ENCODE measurements around the gene ZNF385A. TPM values are rescaled to one million over a fixed set of nuclear protein-coding genes. Genes with fewer than 3 reads are reported as not detected.

The ZNF385A gene
- total and polyA plus RNA-seq, 2 of the 13 experiments (the other 11 are each of a cell fraction or from before 2014, with no cell fraction given), result 0.44 to 0.67 TPM

DNA sequence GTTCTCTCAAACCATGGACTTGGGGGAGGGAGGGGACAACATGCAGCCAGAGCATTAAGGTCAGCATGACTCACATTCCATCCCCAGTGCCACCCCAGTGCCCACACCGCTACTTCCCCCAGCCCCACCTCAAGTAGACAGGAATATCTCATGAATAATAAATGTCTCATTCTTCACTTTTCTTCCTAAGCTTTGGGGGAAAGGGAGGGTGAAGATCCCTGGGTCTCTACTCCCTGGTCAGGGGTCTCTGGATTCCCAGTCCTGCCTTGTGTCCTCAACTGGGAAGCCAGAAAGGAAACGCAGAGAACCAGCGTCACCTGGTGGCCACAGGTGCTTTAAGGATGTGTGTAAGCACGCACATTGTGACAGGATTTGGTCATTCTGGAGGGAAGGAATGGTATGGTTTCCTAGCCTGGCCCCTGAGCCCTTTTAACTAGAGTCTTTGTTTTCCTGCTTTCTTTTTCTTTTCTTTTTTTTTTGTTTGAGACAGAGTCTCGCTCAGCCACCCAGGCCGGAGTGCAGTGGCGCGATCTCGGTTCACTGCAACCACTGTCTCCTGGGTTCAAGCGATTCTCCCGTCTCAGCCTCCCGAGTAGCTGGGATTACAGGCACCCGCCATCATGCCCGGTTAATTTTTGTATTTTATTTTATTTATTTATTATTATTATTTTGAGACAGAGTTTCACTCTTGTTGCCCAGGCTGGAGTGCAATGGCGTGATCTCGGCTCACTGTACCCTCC, 23.6 kb downstream of the ZNF385A start (continued):
- TF ChIP-seq, protein P1, sequence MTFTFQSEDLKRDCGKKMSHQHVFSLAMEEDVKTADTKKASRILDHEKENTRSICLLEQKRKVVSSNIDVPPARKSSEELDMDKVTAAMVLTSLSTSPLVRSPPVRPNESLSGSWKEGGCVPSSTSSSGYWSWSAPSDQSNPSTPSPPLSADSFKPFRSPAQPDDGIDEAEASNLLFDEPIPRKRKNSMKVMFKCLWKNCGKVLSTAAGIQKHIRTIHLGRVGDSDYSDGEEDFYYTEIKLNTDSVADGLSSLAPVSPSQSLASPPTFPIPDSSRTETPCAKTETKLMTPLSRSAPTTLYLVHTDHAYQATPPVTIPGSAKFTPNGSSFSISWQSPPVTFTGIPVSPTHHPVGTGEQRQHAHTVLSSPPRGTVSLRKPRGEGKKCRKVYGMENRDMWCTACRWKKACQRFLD (CRISPR knock-in tag; IDR thresholded peaks at IDR 0.05; ENCODE audit: borderline replicate concordance), result no peak
- TF ChIP-seq, protein P2, sequence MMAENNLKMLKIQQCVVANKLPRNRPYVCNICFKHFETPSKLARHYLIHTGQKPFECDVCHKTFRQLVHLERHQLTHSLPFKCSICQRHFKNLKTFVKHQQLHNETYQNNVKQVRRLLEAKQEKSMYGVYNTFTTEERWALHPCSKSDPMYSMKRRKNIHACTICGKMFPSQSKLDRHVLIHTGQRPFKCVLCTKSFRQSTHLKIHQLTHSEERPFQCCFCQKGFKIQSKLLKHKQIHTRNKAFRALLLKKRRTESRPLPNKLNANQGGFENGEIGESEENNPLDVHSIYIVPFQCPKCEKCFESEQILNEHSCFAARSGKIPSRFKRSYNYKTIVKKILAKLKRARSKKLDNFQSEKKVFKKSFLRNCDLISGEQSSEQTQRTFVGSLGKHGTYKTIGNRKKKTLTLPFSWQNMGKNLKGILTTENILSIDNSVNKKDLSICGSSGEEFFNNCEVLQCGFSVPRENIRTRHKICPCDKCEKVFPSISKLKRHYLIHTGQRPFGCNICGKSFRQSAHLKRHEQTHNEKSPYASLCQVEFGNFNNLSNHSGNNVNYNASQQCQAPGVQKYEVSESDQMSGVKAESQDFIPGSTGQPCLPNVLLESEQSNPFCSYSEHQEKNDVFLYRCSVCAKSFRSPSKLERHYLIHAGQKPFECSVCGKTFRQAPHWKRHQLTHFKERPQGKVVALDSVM (CRISPR knock-in tag; IDR thresholded peaks at IDR 0.05), result no peak
- no peak for TF ChIP-seq EP300 (IDR thresholded peaks at IDR 0.05; ENCODE audit: low read depth in 2 of 2, low read length in 2 of 2)
- TF ChIP-seq EP300 (CRISPR knock-in tag; IDR thresholded peaks at IDR 0.05; ENCODE audit: borderline replicate concordance), result no peak
- TF ChIP-seq, protein P3, sequence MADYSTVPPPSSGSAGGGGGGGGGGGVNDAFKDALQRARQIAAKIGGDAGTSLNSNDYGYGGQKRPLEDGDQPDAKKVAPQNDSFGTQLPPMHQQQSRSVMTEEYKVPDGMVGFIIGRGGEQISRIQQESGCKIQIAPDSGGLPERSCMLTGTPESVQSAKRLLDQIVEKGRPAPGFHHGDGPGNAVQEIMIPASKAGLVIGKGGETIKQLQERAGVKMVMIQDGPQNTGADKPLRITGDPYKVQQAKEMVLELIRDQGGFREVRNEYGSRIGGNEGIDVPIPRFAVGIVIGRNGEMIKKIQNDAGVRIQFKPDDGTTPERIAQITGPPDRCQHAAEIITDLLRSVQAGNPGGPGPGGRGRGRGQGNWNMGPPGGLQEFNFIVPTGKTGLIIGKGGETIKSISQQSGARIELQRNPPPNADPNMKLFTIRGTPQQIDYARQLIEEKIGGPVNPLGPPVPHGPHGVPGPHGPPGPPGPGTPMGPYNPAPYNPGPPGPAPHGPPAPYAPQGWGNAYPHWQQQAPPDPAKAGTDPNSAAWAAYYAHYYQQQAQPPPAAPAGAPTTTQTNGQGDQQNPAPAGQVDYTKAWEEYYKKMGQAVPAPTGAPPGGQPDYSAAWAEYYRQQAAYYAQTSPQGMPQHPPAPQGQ (CRISPR knock-in tag; IDR thresholded peaks at IDR 0.05; ENCODE audit: borderline replicate concordance), result no peak
- no peak for TF ChIP-seq ZNF569 (CRISPR knock-in tag; IDR thresholded peaks at IDR 0.05; ENCODE audit: borderline replicate concordance)
- TF ChIP-seq ZNF263 (CRISPR knock-in tag; IDR thresholded peaks at IDR 0.05), result 0 out of 2 replicates have a peak, but pooled peaks have one; percentile 24
- TF ChIP-seq ZNF775 (CRISPR knock-in tag; IDR thresholded peaks at IDR 0.05; ENCODE audit: borderline replicate concordance), result no peak
- TF ChIP-seq, protein P4, sequence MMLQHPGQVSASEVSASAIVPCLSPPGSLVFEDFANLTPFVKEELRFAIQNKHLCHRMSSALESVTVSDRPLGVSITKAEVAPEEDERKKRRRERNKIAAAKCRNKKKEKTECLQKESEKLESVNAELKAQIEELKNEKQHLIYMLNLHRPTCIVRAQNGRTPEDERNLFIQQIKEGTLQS (CRISPR knock-in tag; IDR thresholded peaks at IDR 0.05), result no peak
- TF ChIP-seq, protein P5, sequence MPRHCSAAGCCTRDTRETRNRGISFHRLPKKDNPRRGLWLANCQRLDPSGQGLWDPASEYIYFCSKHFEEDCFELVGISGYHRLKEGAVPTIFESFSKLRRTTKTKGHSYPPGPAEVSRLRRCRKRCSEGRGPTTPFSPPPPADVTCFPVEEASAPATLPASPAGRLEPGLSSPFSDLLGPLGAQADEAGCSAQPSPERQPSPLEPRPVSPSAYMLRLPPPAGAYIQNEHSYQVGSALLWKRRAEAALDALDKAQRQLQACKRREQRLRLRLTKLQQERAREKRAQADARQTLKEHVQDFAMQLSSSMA (CRISPR knock-in tag; IDR thresholded peaks at IDR 0.05), result no peak
- TF ChIP-seq ZBTB7B (CRISPR knock-in tag; IDR thresholded peaks at IDR 0.05), result peak; percentile 67; the same call in 1 of the 2 replicates
- TF ChIP-seq, protein P6, sequence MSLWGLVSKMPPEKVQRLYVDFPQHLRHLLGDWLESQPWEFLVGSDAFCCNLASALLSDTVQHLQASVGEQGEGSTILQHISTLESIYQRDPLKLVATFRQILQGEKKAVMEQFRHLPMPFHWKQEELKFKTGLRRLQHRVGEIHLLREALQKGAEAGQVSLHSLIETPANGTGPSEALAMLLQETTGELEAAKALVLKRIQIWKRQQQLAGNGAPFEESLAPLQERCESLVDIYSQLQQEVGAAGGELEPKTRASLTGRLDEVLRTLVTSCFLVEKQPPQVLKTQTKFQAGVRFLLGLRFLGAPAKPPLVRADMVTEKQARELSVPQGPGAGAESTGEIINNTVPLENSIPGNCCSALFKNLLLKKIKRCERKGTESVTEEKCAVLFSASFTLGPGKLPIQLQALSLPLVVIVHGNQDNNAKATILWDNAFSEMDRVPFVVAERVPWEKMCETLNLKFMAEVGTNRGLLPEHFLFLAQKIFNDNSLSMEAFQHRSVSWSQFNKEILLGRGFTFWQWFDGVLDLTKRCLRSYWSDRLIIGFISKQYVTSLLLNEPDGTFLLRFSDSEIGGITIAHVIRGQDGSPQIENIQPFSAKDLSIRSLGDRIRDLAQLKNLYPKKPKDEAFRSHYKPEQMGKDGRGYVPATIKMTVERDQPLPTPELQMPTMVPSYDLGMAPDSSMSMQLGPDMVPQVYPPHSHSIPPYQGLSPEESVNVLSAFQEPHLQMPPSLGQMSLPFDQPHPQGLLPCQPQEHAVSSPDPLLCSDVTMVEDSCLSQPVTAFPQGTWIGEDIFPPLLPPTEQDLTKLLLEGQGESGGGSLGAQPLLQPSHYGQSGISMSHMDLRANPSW (CRISPR knock-in tag; IDR thresholded peaks at IDR 0.05; ENCODE audit: borderline replicate concordance), result no peak
- no peak for TF ChIP-seq CBX2 (IDR thresholded peaks at IDR 0.05; ENCODE audit: low read depth, low read length)
- no peak for TF ChIP-seq CBX2 (CRISPR knock-in tag; IDR thresholded peaks at IDR 0.05; ENCODE audit: low read depth)
- TF ChIP-seq ARID2 (CRISPR knock-in tag; IDR thresholded peaks at IDR 0.05; ENCODE audit: borderline replicate concordance), result no peak
- TF ChIP-seq, protein P7, sequence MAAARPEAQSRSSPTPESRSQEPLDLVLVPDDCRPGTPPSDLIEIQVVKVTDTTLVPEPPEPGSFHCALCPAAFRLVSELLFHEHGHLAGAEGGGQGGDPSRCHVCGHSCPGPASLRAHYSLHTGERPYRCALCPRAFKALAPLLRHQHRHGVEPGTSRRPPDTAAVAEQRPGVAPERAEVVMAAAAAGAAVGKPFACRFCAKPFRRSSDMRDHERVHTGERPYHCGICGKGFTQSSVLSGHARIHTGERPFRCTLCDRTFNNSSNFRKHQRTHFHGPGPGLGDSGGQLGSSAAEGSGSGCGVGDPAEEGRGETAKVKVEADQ (CRISPR knock-in tag; IDR thresholded peaks at IDR 0.05; ENCODE audit: borderline replicate concordance), result 0 out of 2 replicates have a peak, but pooled peaks have one; percentile 68
- TF ChIP-seq TBP (CRISPR knock-in tag; IDR thresholded peaks at IDR 0.05), result no peak
- no peak for TF ChIP-seq MAFK (conservative IDR thresholded peaks at IDR 0.05 in 1 of 2, IDR thresholded peaks at IDR 0.05 in 1 of 2; ENCODE audit: low read length in 2 of 2)

Data from HepG2 (cell line).